WTC11 (cell line): ENCODE results near the gene CPT2. TPM values are rescaled to one million over a fixed set of nuclear protein-coding genes. Genes with fewer than 3 reads are reported as not detected.

Experiments used
- ATAC-seq: fragments of 200-7000 bp; cut with Tn5 transposase; 2 replicates; pipeline ENCODE4 v1.10.0; 2021; ENCODE audit warnings: mild to moderate bottlenecking, moderate library complexity
- Bru-seq: library from RNA; stranded (reverse); fragments of 400-500 nt; gene quantifications from one replicate; lab custom pipeline; 2021; lab: Mats Ljungman, UMichigan
- CTCF ChIA-PET: fragments of 300-600 bp; sonication (Branson Sonifier 250); formaldehyde crosslinking; loops from one replicate; lab custom pipeline; 2021; ENCODE audit warnings: antibody characterized with exemption; lab: Charles Lee
- POLR2A ChIA-PET: fragments of 350-600 bp; sonication (Branson Sonifier 250); formaldehyde crosslinking; loops from one replicate; lab custom pipeline; 2021; ENCODE audit warnings: antibody characterized with exemption; lab: Charles Lee
- DNase-seq: peaks from one replicate; pipeline ENCODE4 v3.0.0; 2021; ENCODE audit warnings: low spot score
- H3K27ac Mint-ChIP-seq: 2 replicates; pipeline ENCODE4 v1.8.0; 2021; ENCODE audit warnings: mixed read lengths
- H3K27me3 Mint-ChIP-seq: 2 replicates; pipeline ENCODE4 v1.8.0; 2021; ENCODE audit warnings: low read depth, mild to moderate bottlenecking, moderate library complexity, mixed read lengths
- H3K36me3 Mint-ChIP-seq: 2 replicates; pipeline ENCODE4 v1.8.0; 2021; ENCODE audit warnings: mixed read lengths
- H3K4me1 Mint-ChIP-seq: 2 replicates; pipeline ENCODE4 v1.8.0; 2022; ENCODE audit warnings: mixed read lengths
- H3K4me3 Mint-ChIP-seq: 2 replicates; pipeline ENCODE4 v1.8.0; 2021; ENCODE audit warnings: mild to moderate bottlenecking, moderate library complexity, mixed read lengths
- H3K9me3 Mint-ChIP-seq: 2 replicates; pipeline ENCODE4 v1.8.0; 2021; ENCODE audit warnings: mixed read lengths
- CBFB ChIP-seq: sonication (generic); formaldehyde crosslinking; IDR thresholded peaks from 2 replicates; pipeline ENCODE4 v1.8.1; 2022; ENCODE audit warnings: mild to moderate bottlenecking, low read depth, missing genetic modification reagents
- CREM ChIP-seq: sonication (generic); formaldehyde crosslinking; IDR thresholded peaks from 2 replicates; pipeline ENCODE4 v1.8.1; 2022; ENCODE audit warnings: mild to moderate bottlenecking, missing genetic modification reagents, moderate library complexity
- E2F1 ChIP-seq: sonication (generic); formaldehyde crosslinking; IDR thresholded peaks from 2 replicates; pipeline ENCODE4 v1.8.0; 2022; ENCODE audit warnings: mild to moderate bottlenecking, missing genetic modification reagents
- EMX1 ChIP-seq: fragments of 250-450 bp; sonication (Bioruptor Pico); IDR thresholded peaks from 2 replicates; pipeline ENCODE4 v1.8.0; 2021; ENCODE audit warnings: mild to moderate bottlenecking
- ESRRA ChIP-seq: sonication (generic); formaldehyde crosslinking; IDR thresholded peaks from 2 replicates; pipeline ENCODE4 v1.8.1; 2022; ENCODE audit warnings: mild to moderate bottlenecking, missing genetic modification reagents, borderline replicate concordance
- ETV6 ChIP-seq: sonication (generic); formaldehyde crosslinking; IDR thresholded peaks from 2 replicates; pipeline ENCODE4 v1.8.1; 2022; ENCODE audit warnings: mild to moderate bottlenecking, missing genetic modification reagents
- FOXP1 ChIP-seq: sonication (generic); formaldehyde crosslinking; IDR thresholded peaks from 2 replicates; pipeline ENCODE4 v1.8.0; 2022; ENCODE audit warnings: missing genetic modification reagents, mild to moderate bottlenecking, moderate library complexity, borderline replicate concordance
- FOXP4 ChIP-seq: sonication (generic); formaldehyde crosslinking; IDR thresholded peaks from 2 replicates; pipeline ENCODE4 v1.8.0; 2022; ENCODE audit warnings: mild to moderate bottlenecking, missing genetic modification reagents
- GRHL2 ChIP-seq: fragments of 250-450 bp; sonication (Bioruptor Pico); IDR thresholded peaks from 2 replicates; pipeline ENCODE4 v1.8.0; 2022; ENCODE audit warnings: mild to moderate bottlenecking, moderate library complexity; ENCODE audit not compliant: insufficient replicate concordance, severe bottlenecking
- HMGA2 ChIP-seq: fragments of 250-450 bp; sonication (Bioruptor Pico); IDR thresholded peaks from 2 replicates; pipeline ENCODE4 v1.4.0; 2021; ENCODE audit warnings: mild to moderate bottlenecking, moderate library complexity
- JUN ChIP-seq: sonication (generic); formaldehyde crosslinking; IDR thresholded peaks from 2 replicates; pipeline ENCODE4 v1.8.0; 2023; ENCODE audit warnings: mild to moderate bottlenecking, missing genetic modification reagents
- MYBL2 ChIP-seq: sonication (generic); formaldehyde crosslinking; IDR thresholded peaks from 2 replicates; pipeline ENCODE4 v1.8.1; 2023; ENCODE audit warnings: mild to moderate bottlenecking, moderate library complexity, missing genetic modification reagents
- NFYB ChIP-seq: sonication (generic); formaldehyde crosslinking; conservative IDR thresholded peaks from 2 replicates; pipeline ENCODE4 v1.8.0; 2022; ENCODE audit warnings: low read depth, missing genetic modification reagents
- PREB ChIP-seq: sonication (generic); formaldehyde crosslinking; IDR thresholded peaks from 2 replicates; pipeline ENCODE4 v1.8.1; 2022; ENCODE audit warnings: mild to moderate bottlenecking, missing genetic modification reagents, moderate library complexity, borderline replicate concordance
- PRRX2 ChIP-seq: fragments of 250-450 bp; sonication (Bioruptor Pico); IDR thresholded peaks from 2 replicates; pipeline ENCODE4 v1.8.0; 2021; ENCODE audit warnings: mild to moderate bottlenecking
- SMAD4 ChIP-seq: sonication (generic); formaldehyde crosslinking; IDR thresholded peaks from 2 replicates; pipeline ENCODE4 v1.8.0; 2022; ENCODE audit warnings: mild to moderate bottlenecking, missing genetic modification reagents
- SP1 ChIP-seq: sonication (generic); formaldehyde crosslinking; conservative IDR thresholded peaks from 2 replicates; pipeline ENCODE4 v1.8.1; 2022; ENCODE audit warnings: missing genetic modification reagents
- ZNF219 ChIP-seq: sonication (generic); formaldehyde crosslinking; IDR thresholded peaks from 2 replicates; pipeline ENCODE4 v1.8.0; 2023; ENCODE audit warnings: missing genetic modification reagents, mild to moderate bottlenecking, borderline replicate concordance
- ZNF317 ChIP-seq: sonication (generic); formaldehyde crosslinking; IDR thresholded peaks from 2 replicates; pipeline ENCODE4 v1.8.1; 2023; ENCODE audit warnings: low read depth, mild to moderate bottlenecking, moderate library complexity, missing genetic modification reagents, borderline replicate concordance
- long read RNA-seq, 3 experiments: library from RNA in 1 of 3; library from capped mRNA in 1 of 3; library from polyadenylated mRNA in 1 of 3; unstranded in 2 of 3; stranded (forward) in 1 of 3; transcript quantifications; one replicate each; pipeline ENCODE4 v2.0.0, GENCODE V29; 2021
- total RNA-seq: library from RNA; stranded (reverse); gene quantifications from 3 replicates; pipeline ENCODE4 v1.2.3, GENCODE V29; 2021
- TF ChIP-seq, protein P1 (sequence below): sonication (generic); formaldehyde crosslinking; IDR thresholded peaks from 2 replicates; pipeline ENCODE4 v1.8.1; 2023; ENCODE audit warnings: mild to moderate bottlenecking, moderate library complexity, missing genetic modification reagents
- TF ChIP-seq, protein P2 (sequence below): fragments of 250-450 bp; sonication (Bioruptor Pico); conservative IDR thresholded peaks from 2 replicates; pipeline ENCODE4 v1.9.0; 2021; ENCODE audit warnings: mild to moderate bottlenecking
- TF ChIP-seq, protein P3 (sequence below): sonication (generic); formaldehyde crosslinking; conservative IDR thresholded peaks from 2 replicates; pipeline ENCODE4 v1.8.1; 2023; ENCODE audit warnings: mild to moderate bottlenecking, low read depth, missing genetic modification reagents, moderate library complexity

The CPT2 gene
- total RNA-seq = 30.3 to 33.7 TPM (median 31.8 TPM) in 3 replicates
- percentile 79 among the genes with signal in this experiment for Bru-seq, nascent RNA
- long read RNA-seq, experiment 1, transcript CPT2-201 (5 exons, 3,094 nt) = major isoform, 172 of 202 reads
- long read RNA-seq, experiment 1, transcript CPT2-207 (5 exons, 2,643 nt) = minor isoform, 14 of 202 reads
- long read RNA-seq, experiment 1, partial matches to known transcripts = 10 of 202 reads
- long read RNA-seq, experiment 1, other reads (novel, unspliced or antisense) = 1 of 202 reads
- long read RNA-seq, experiment 2, transcript CPT2-201 (5 exons, 3,094 nt) = major isoform, 18 of 36 reads
- long read RNA-seq, experiment 2, partial matches to known transcripts = 8 of 36 reads
- long read RNA-seq, experiment 2, other reads (novel, unspliced or antisense) = 6 of 36 reads
- long read RNA-seq, experiment 3, partial matches to known transcripts = 2 of 2 reads
- long read RNA-seq, experiment 3, other reads (novel, unspliced or antisense) = 0 of 2 reads

- CTCF ChIA-PET = interaction anchor here (1.2 to 2.4 kb wide), 3 partner anchors 14 to 292 kb away, joined by 3 to 13 read pairs (median 4); no protein-coding TSS in a partner anchor
- H3K4me3 Mint-ChIP-seq = peak within 1 kb of the TSS; percentile 93
- DNase-seq (peak; percentile 93), ATAC-seq (peak; percentile 98)
- peaks cover 20% of the 10 kb centered on the region for H3K4me1 Mint-ChIP-seq
- POLR2A ChIA-PET = no interaction called here
- peak within 1 kb of the TSS; percentile 87 for H3K27ac Mint-ChIP-seq
- peaks cover 10% of the 10 kb centered on the region; the same call in 1 of the 2 replicates for H3K36me3 Mint-ChIP-seq
- H3K9me3 Mint-ChIP-seq = no peaks in the 10 kb centered on the region
- peaks cover 23% of the 10 kb centered on the region for H3K27me3 Mint-ChIP-seq
- TF ChIP-seq CBFB (CRISPR knock-in tag) = peak; percentile 74; the same call in 1 of the 2 replicates
- TF ChIP-seq PREB (CRISPR knock-in tag) = no peak
- TF ChIP-seq SP1 = peak; percentile 90
- no peak for TF ChIP-seq HMGA2
- TF ChIP-seq, protein P1, sequence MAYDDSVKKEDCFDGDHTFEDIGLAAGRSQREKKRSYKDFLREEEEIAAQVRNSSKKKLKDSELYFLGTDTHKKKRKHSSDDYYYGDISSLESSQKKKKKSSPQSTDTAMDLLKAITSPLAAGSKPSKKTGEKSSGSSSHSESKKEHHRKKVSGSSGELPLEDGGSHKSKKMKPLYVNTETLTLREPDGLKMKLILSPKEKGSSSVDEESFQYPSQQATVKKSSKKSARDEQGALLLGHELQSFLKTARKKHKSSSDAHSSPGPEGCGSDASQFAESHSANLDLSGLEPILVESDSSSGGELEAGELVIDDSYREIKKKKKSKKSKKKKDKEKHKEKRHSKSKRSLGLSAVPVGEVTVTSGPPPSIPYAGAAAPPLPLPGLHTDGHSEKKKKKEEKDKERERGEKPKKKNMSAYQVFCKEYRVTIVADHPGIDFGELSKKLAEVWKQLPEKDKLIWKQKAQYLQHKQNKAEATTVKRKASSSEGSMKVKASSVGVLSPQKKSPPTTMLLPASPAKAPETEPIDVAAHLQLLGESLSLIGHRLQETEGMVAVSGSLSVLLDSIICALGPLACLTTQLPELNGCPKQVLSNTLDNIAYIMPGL (CRISPR knock-in tag) = peak; percentile 70; the same call in 1 of the 2 replicates
- TF ChIP-seq, protein P2, sequence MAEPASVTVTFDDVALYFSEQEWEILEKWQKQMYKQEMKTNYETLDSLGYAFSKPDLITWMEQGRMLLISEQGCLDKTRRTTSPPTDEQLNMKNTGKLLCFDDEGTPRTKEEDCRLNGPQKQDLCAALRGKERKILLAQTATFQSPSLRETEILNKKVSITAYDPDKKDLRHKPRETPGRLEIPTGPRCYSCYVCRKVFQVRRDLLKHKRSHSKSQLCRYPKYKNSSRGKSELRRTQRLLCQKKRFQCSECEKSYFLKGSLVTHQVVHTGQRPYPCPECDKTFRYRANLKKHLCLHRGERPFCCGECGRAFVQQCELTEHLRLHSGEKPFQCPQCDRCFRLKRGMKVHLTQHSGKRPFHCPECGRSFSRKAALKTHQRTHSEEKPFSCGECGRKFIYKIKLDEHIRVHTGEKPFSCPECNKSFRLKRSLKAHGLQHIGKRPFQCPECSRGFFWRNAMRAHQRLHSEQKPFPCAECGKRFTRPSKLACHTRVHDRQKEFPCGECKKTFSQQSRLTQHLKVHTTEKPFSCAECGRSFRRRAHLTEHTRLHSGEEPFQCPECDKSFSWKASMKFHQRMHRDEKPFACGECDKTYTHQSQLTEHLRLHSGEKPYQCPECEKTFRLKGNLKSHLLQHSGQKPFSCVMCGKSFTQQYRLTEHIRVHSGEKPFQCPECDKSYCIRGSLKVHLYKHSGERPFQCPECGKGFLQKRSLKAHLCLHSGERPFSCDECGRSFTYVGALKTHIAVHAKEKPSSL = no peak
- TF ChIP-seq PRRX2 (CRISPR knock-in tag) = no peak
- no peak for TF ChIP-seq GRHL2 (CRISPR knock-in tag)
- TF ChIP-seq FOXP4 (CRISPR knock-in tag) = peak; percentile 82
- peak; percentile 69; the same call in 1 of the 2 replicates for TF ChIP-seq CREM (CRISPR knock-in tag)
- no peak for TF ChIP-seq ZNF219 (CRISPR knock-in tag)
- peak; percentile 75; the same call in 1 of the 2 replicates for TF ChIP-seq ETV6
- TF ChIP-seq JUN (CRISPR knock-in tag) = no peak
- TF ChIP-seq ZNF317 = no peak
- no peak for TF ChIP-seq SMAD4 (CRISPR knock-in tag)
- peak; percentile 57; the same call in 1 of the 2 replicates for TF ChIP-seq MYBL2
- TF ChIP-seq, protein P3, sequence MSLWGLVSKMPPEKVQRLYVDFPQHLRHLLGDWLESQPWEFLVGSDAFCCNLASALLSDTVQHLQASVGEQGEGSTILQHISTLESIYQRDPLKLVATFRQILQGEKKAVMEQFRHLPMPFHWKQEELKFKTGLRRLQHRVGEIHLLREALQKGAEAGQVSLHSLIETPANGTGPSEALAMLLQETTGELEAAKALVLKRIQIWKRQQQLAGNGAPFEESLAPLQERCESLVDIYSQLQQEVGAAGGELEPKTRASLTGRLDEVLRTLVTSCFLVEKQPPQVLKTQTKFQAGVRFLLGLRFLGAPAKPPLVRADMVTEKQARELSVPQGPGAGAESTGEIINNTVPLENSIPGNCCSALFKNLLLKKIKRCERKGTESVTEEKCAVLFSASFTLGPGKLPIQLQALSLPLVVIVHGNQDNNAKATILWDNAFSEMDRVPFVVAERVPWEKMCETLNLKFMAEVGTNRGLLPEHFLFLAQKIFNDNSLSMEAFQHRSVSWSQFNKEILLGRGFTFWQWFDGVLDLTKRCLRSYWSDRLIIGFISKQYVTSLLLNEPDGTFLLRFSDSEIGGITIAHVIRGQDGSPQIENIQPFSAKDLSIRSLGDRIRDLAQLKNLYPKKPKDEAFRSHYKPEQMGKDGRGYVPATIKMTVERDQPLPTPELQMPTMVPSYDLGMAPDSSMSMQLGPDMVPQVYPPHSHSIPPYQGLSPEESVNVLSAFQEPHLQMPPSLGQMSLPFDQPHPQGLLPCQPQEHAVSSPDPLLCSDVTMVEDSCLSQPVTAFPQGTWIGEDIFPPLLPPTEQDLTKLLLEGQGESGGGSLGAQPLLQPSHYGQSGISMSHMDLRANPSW (CRISPR knock-in tag) = no peak
- TF ChIP-seq E2F1 = 0 out of 2 replicates have a peak, but pooled peaks have one; percentile 52
- TF ChIP-seq ESRRA = peak; percentile 54; the same call in 1 of the 2 replicates
- peak; percentile 79 for TF ChIP-seq FOXP1 (CRISPR knock-in tag)
- TF ChIP-seq EMX1 = no peak
- TF ChIP-seq NFYB (CRISPR knock-in tag) = no peak
These were observed at the start of gene CPT2 for GRCh38 chr1:53196485-53197290. Gene CPT2 (plus strand): TSS chr1:53196824. CDS start chr1:53196944, 120 bp downstream.
